ENCODE results near the gene GAR1. TPM values are rescaled to one million over a fixed set of nuclear protein-coding genes. Genes with fewer than 3 reads are reported as not detected.

Gene GAR1
- total RNA-seq, 3 donors from 2014 or later: 6.1 to 7.9 (median 7.9) TPM

- DNase-seq (ENCODE audit: low spot score in 2 of 2): no peak
- no peak for TF ChIP-seq POLR2A (IDR thresholded peaks at IDR 0.05)
- TF ChIP-seq POLR2AphosphoS5 (IDR thresholded peaks at IDR 0.05): no peak
- TF ChIP-seq, protein P1, sequence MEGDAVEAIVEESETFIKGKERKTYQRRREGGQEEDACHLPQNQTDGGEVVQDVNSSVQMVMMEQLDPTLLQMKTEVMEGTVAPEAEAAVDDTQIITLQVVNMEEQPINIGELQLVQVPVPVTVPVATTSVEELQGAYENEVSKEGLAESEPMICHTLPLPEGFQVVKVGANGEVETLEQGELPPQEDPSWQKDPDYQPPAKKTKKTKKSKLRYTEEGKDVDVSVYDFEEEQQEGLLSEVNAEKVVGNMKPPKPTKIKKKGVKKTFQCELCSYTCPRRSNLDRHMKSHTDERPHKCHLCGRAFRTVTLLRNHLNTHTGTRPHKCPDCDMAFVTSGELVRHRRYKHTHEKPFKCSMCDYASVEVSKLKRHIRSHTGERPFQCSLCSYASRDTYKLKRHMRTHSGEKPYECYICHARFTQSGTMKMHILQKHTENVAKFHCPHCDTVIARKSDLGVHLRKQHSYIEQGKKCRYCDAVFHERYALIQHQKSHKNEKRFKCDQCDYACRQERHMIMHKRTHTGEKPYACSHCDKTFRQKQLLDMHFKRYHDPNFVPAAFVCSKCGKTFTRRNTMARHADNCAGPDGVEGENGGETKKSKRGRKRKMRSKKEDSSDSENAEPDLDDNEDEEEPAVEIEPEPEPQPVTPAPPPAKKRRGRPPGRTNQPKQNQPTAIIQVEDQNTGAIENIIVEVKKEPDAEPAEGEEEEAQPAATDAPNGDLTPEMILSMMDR (IDR thresholded peaks at IDR 0.05): no peak
- H3K4me3 ChIP-seq: no peak overlapping the region
Measured at GRCh38 chr4:109861271-109861670, 45.7 kb downstream of the GAR1 start.

DNA sequence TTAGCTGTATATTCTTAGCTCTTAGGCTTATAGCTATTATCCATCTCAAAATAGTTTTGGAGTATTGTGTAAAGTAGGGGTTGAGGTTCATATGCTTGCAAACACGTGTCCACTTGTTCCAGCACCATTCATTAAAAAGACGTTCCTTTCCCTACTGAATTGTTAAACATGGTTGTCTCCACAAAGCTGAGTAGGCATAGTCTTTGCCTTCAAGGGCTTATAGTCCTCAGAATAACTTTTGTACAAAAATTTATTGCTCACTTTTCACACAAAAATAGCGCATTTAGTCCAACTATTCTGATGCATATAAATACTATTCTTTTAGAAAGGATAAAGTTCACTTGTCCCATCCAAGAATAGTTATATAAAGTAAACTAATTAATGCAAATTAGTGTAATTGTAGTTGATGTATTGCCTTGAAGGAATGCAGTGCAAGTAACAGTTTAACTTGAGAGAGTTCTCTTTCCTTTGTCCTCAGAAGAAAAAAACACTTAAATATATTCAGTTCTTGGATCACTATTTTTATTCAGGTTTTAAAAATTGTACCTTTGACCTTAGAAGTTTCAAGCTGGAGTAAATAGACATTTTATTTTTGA, 46.5 kb downstream of the GAR1 start:
- intact Hi-C loops (cut with DNase I; ENCODE audit: low total_unique reads): no loop called here
- TF ChIP-seq, protein P1 (IDR thresholded peaks at IDR 0.05): no peak
- TF ChIP-seq POLR2A (IDR thresholded peaks at IDR 0.05) (no peak), POLR2AphosphoS5 (IDR thresholded peaks at IDR 0.05) (no peak)
- no peak for DNase-seq (ENCODE audit: low spot score in 2 of 2)

More at GRCh38 chr4:109861271-109861670, 45.7 kb downstream of the GAR1 start:
- H3K36me3 ChIP-seq: no peaks in the 10 kb centered on the region
- intact Hi-C loops (cut with DNase I; ENCODE audit: low total_unique reads): no loop called here
- H3K9me3 ChIP-seq: peaks cover 0 to 14% of the 10 kb centered on the region in 2 donors
- H3K27ac ChIP-seq: no peak overlapping the region
- no peaks in the 10 kb centered on the region for H3K27me3 ChIP-seq
- H3K4me1 ChIP-seq: no peaks in the 10 kb centered on the region

GRCh38 chr4:109864134-109864533, 48.6 kb downstream of the GAR1 start:
- H3K9me3 ChIP-seq: peaks cover 0 to 14% of the 10 kb centered on the region in 2 donors
- intact Hi-C loops (cut with DNase I; ENCODE audit: low total_unique reads): no loop called here
- no peak for TF ChIP-seq POLR2A (IDR thresholded peaks at IDR 0.05)
- no peak for TF ChIP-seq POLR2AphosphoS5 (IDR thresholded peaks at IDR 0.05)
- TF ChIP-seq, protein P1 (IDR thresholded peaks at IDR 0.05): no peak
- no peaks in the 10 kb centered on the region for H3K27me3 ChIP-seq
- H3K36me3 ChIP-seq: no peaks in the 10 kb centered on the region
- H3K27ac ChIP-seq: no peak overlapping the region
- DNase-seq (ENCODE audit: low spot score in 2 of 2): no peak
- no peaks in the 10 kb centered on the region for H3K4me1 ChIP-seq
- H3K4me3 ChIP-seq: no peak overlapping the region

More for the DNA sequence above, 46.5 kb downstream of the GAR1 start:
- Histone ChIP-seq H3K9me3 (peaks cover 0 to 14% of the 10 kb centered on the region in 2 donors), H3K27ac (no peak overlapping the region), H3K27me3 (no peaks in the 10 kb centered on the region), H3K4me3 (no peak overlapping the region), H3K4me1 (no peaks in the 10 kb centered on the region), H3K36me3 (no peaks in the 10 kb centered on the region)

DNA sequence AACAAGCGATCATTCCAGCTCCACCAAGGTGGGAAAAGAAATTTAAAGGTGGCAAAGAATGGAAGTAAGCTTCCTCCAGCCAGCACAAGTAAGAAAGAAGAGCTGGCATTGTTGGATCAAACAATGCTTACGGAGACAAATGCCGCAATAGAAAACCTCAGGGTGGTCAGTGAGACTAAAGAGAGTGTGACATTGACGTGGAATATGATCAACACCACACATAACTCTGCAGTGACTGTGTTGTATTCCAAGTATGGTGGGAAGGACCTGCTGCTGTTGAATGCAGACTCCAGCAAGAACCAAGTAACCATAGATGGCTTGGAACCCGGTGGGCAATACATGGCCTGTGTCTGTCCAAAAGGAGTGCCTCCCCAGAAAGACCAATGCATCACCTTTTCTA, 54.5 kb downstream of the GAR1 start:
- TF ChIP-seq POLR2A (IDR thresholded peaks at IDR 0.05) (no peak), POLR2AphosphoS5 (IDR thresholded peaks at IDR 0.05) (no peak)
- TF ChIP-seq, protein P1 (IDR thresholded peaks at IDR 0.05): no peak
- Histone ChIP-seq H3K9me3 (no peaks in the 10 kb centered on the region), H3K27me3 (no peaks in the 10 kb centered on the region), H3K27ac (no peak overlapping the region), H3K36me3 (no peaks in the 10 kb centered on the region), H3K4me3 (no peak overlapping the region), H3K4me1 (no peaks in the 10 kb centered on the region)
- DNase-seq (ENCODE audit: low spot score in 2 of 2): no peak
- intact Hi-C loops (cut with DNase I; ENCODE audit: low total_unique reads): no loop called here

DNA sequence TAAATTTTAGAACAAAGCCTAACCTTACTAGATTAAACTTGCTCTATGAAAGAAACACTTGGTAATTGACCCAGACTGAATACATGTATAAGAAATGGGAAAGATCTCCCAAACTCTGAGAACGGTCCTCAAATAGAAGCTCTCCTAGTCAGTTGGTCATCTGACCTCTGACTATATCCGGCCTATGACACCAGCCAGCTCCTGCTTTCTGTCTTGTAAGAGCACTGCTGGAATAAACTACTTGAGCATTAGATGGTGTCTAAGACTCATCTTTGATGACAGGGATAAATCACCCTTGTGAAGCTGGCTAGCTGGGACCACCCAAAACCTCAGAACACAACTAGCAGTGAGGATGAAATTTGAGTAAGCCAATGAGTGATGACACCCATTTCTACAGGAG, 56.5 kb downstream of the GAR1 start:
- no peaks in the 10 kb centered on the region for H3K4me1 ChIP-seq
- H3K36me3 ChIP-seq: no peaks in the 10 kb centered on the region
- no peak overlapping the region for H3K27ac ChIP-seq
- no peak for DNase-seq (ENCODE audit: low spot score in 2 of 2)
- TF ChIP-seq POLR2AphosphoS5 (IDR thresholded peaks at IDR 0.05) (no peak), POLR2A (IDR thresholded peaks at IDR 0.05) (no peak)
- TF ChIP-seq, protein P1 (IDR thresholded peaks at IDR 0.05): no peak
- no peaks in the 10 kb centered on the region for H3K27me3 ChIP-seq
- H3K9me3 ChIP-seq: no peaks in the 10 kb centered on the region
- intact Hi-C loops (cut with DNase I; ENCODE audit: low total_unique reads): no loop called here
- H3K4me3 ChIP-seq: no peak overlapping the region
